Activated B cell treated with CpG ODN at 0.5 μM for 24 hours (primary cell): ENCODE measurements around the gene ZNF446. TPM values are rescaled to one million over a fixed set of nuclear protein-coding genes. Genes with fewer than 3 reads are reported as not detected.
A peak's percentile ranks its signal among the peaks of the same experiment; 100 is the strongest.

Experiments
- ATAC-seq: fragments of 200-7000 bp; cut with Tn5 transposase; one replicate; pipeline ENCODE4 v1.10.0; 2021; ENCODE audit warnings: low read depth, mild to moderate bottlenecking, moderate library complexity
- CTCF ChIA-PET: fragments of 350-600 bp; sonication (Branson Sonifier 250); formaldehyde crosslinking; loops from one replicate; lab custom pipeline; 2021; ENCODE audit warnings: antibody characterized with exemption; lab: Charles Lee
- POLR2A ChIA-PET: fragments of 350-600 bp; sonication (Branson Sonifier 250); formaldehyde crosslinking; loops from one replicate; lab custom pipeline; 2021; ENCODE audit warnings: antibody characterized with exemption; lab: Charles Lee
- DNase-seq: peaks from one replicate; pipeline ENCODE4 v3.0.0; 2022
- H3K27ac Mint-ChIP-seq: one replicate; pipeline ENCODE4 v1.8.0; 2020; ENCODE audit warnings: mixed read lengths
- H3K27me3 Mint-ChIP-seq: one replicate; pipeline ENCODE4 v1.8.0; 2021; ENCODE audit warnings: mixed read lengths
- H3K36me3 Mint-ChIP-seq: one replicate; pipeline ENCODE4 v1.8.0; 2021; ENCODE audit warnings: low read depth, mixed read lengths
- H3K4me1 Mint-ChIP-seq: one replicate; pipeline ENCODE4 v1.8.0; 2021; ENCODE audit warnings: mixed read lengths
- H3K4me3 Mint-ChIP-seq: one replicate; pipeline ENCODE4 v1.8.0; 2020; ENCODE audit warnings: mild to moderate bottlenecking, mixed read lengths
- H3K9me3 Mint-ChIP-seq: one replicate; pipeline ENCODE4 v1.8.0; 2020; ENCODE audit warnings: mixed read lengths
- CTCF ChIP-seq: fragments of 200-600 bp; IDR thresholded peaks from one replicate; pipeline ENCODE4 v1.8.0; 2022; ENCODE audit warnings: antibody characterized with exemption, mild to moderate bottlenecking
- intact Hi-C: fragments of 100-400 bp; cut with micrococcal nuclease; formaldehyde crosslinking; loops from one replicate; pipeline ENCODE4 v1.15.1; 2024
- total RNA-seq: library from RNA; stranded (reverse); gene quantifications from 2 replicates; pipeline ENCODE4 v1.2.3, GENCODE V29; 2022

The ZNF446 gene
- total RNA-seq, 1 donor from 2014 or later = 9.6 TPM

DNA sequence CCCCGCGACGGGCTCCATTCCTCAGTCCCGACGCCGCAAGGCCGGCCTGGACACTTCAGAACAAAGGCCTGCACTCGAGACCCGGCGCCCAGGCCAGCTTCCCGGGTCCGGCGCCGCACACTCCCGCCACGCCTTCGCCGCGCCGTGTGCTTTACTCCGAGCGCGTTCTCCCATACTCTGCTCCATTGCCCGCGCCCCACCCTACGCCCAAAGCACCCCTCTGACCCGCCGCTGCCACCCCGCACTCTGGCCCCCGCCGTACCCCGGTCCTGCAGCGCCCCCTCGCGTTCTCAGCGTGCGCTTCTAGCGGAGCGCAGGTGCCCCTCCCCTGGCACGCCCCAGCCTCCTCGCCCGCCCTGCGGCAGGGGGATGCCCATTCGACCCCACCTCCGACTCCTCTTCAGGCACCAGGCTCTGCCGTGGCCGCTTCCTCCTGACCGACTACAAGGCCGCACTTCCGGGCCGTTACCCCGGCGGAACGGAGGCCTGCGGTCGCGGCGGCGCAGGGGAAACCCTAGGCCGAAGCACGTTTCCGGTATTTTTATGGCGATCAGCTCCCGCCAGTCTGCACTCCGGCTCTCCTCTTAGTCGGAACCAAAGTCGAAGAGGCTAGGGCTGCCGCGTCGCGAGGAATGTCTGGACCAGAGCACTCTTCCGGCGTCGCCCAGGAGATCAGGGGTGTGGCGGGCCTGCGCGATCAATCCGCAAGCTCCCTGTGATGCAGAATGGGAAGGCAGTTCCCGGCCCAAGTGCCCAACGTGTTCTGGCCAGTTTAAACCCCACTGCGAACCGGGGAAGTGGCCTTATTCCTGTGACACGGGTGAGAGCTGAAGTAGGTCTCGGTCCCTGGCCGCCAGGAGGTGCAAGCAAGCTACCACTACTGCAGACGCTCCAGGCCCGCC lies 43.5 kb downstream of the ZNF446 start, which contains the start of gene ZBTB45:
Gene ZBTB45 (minus strand): TSS at position 456 of the 902 bp plus-strand sequence. CDS start 2,137 bp downstream, outside the sequence.
- ChIA-PET CTCF (interaction anchor here (0.6 to 2.7 kb wide), 24 partner anchors 8 to 367 kb away, joined by 3 to 62 read pairs (median 5); partner anchors contain the start of genes CHMP2A, MZF1, SLC27A5 and TRIM28), POLR2A (interaction anchor here (0.5 to 4.4 kb wide), 41 partner anchors 13 to 810 kb away, joined by 3 to 82 read pairs (median 7); partner anchors contain the start of genes CHMP2A, ERVK3-1, MZF1 and RPS5)
- TF ChIP-seq CTCF = no peak
- Mint-ChIP-seq H3K9me3 (no peaks in the 10 kb centered on the region), H3K27ac (peak within 1 kb of the TSS; percentile 97), H3K4me1 (peaks cover 39% of the 10 kb centered on the region), H3K27me3 (no peaks in the 10 kb centered on the region), H3K4me3 (peak within 1 kb of the TSS; percentile 95), H3K36me3 (peaks cover 31% of the 10 kb centered on the region)
- DNase-seq (peak; percentile 88), ATAC-seq (peak; percentile 83)
- intact Hi-C loops = loop anchor here (1.0 to 5.0 kb wide), 14 partner anchors 20 to 1112 kb away; partner anchors contain the start of genes CHMP2A, TRIM28, ZNF132 and ZNF446

DNA sequence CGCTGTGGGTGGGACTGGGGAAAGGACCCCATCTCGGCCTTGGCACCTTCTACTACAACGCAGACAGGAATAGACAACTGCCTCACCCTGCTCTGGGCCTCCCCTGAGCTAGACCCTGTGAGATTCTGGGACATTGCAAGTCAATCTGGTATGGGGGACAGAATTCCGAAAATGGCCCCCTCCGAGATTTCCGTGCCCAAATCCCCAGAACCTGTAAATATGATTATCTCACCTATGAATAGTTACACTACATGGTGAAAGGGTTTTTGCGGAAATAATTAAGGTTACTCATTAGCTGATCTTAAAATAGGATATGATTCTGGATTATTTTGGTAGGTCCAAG lies 44.1 kb downstream of the ZNF446 start:
- intact Hi-C loops = loop anchor here (1.0 kb wide), 1 partner anchor 61 kb away; no protein-coding TSS in a partner anchor
- Mint-ChIP-seq H3K36me3 (peaks cover 31% of the 10 kb centered on the region), H3K4me3 (peak overlapping the region; percentile 95), H3K27ac (peak overlapping the region; percentile 97), H3K9me3 (no peaks in the 10 kb centered on the region), H3K4me1 (peaks cover 36% of the 10 kb centered on the region), H3K27me3 (no peaks in the 10 kb centered on the region)
- DNase-seq (no peak), ATAC-seq (no peak)
- ChIA-PET CTCF (interaction anchor here (0.6 to 2.7 kb wide), 24 partner anchors 9 to 368 kb away, joined by 3 to 62 read pairs (median 5); partner anchors contain the start of genes CHMP2A, MZF1, SLC27A5 and TRIM28), POLR2A (interaction anchor here (0.5 to 4.4 kb wide), 39 partner anchors 12 to 811 kb away, joined by 3 to 82 read pairs (median 7); partner anchors contain the start of genes CHMP2A, ERVK3-1, MZF1 and RPS5)
- no peak for TF ChIP-seq CTCF

DNA sequence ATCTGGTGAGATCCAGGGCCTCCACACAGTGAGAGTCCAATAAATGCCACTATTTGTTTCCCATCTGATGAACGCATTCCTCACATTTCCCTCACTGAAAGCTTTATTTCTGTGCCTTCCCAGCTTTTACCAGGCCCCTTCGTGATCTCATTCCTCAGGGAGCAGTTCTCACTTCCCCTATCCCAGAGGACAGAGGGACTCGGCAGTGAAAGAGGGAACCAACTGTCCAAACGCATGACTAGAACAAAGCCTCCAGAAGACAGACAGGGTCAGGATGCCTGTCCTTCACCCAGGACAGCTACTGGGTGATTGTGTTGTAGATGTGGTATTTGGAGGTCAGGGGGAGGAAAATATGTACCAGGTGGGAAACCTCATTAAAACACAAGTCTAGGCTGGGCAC lies 45.5 kb downstream of the ZNF446 start:
- no peaks in the 10 kb centered on the region for H3K27me3 Mint-ChIP-seq
- DNase-seq = no peak
- ATAC-seq = no peak
- no peaks in the 10 kb centered on the region for H3K9me3 Mint-ChIP-seq
- intact Hi-C loops = no loop called here
- TF ChIP-seq CTCF = no peak
- H3K4me1 Mint-ChIP-seq = peaks cover 29% of the 10 kb centered on the region
- POLR2A ChIA-PET = interaction anchor here (0.6 to 4.4 kb wide), 11 partner anchors 11 to 339 kb away, joined by 3 to 82 read pairs (median 13); partner anchors contain the start of genes CHMP2A, TRIM28 and ZNF274
- peaks cover 20% of the 10 kb centered on the region for H3K36me3 Mint-ChIP-seq
- CTCF ChIA-PET = interaction anchor here (2.3 to 2.7 kb wide), 3 partner anchors 22 to 82 kb away, joined by 4 to 62 read pairs (median 17); partner anchors contain the start of genes TRIM28 and ZNF132
- H3K27ac Mint-ChIP-seq = no peak overlapping the region
- peak overlapping the region; percentile 29 for H3K4me3 Mint-ChIP-seq

DNA sequence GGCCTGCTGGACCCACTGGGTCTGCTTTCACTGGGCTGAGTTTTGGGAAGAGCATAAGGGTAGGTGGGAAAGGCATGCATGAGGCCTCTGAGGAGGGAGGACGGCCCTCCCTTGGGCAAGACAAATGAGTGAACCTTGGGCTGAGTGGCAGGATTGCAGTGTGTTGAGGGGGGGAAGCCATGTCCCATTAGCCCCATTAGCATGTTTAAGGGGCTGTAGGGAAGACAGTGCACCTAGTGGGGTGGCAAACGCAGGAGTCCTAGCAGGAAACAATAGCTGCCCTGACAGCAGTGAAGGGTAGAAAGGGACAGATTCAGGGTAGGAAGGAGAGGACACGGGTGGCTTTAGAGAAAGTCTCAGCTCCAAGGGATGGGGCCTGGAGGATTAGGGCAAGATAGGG lies 46.6 kb downstream of the ZNF446 start:
- ATAC-seq (no peak), DNase-seq (no peak)
- no peak overlapping the region for H3K4me3 Mint-ChIP-seq
- H3K4me1 Mint-ChIP-seq = peaks cover 27% of the 10 kb centered on the region
- H3K36me3 Mint-ChIP-seq = peaks cover 15% of the 10 kb centered on the region
- H3K9me3 Mint-ChIP-seq = no peaks in the 10 kb centered on the region
- no peaks in the 10 kb centered on the region for H3K27me3 Mint-ChIP-seq
- intact Hi-C loops = no loop called here
- no peak for TF ChIP-seq CTCF
- ChIA-PET POLR2A (interaction anchor here (4.4 kb wide), 1 partner anchor 32 kb away, joined by 69 read pairs; the partner anchor contains the start of gene CHMP2A), CTCF (no interaction called here)
- H3K27ac Mint-ChIP-seq = no peak overlapping the region
